Esophagus muscularis mucosa (tissue), 4 donors: ENCODE measurements around the gene TRAF3. TPM values are rescaled to one million over a fixed set of nuclear protein-coding genes. Genes with fewer than 3 reads are reported as not detected.

ENCODE experiments used
- DNase-seq: peaks from one replicate; pipeline ENCODE4 v3.0.0-alpha.2; 2017; ENCODE audit errors: extremely low spot score
- H3K27ac ChIP-seq, 4 donors: fragments of 200-600 bp; sonication (generic); replicated peaks in 1 of 4; 1 replicate in 3 of 4; 2 replicates in 1 of 4; pipeline ENCODE4 v1.5.1; 2016 to 2019; ENCODE audit warnings: mild to moderate bottlenecking in 1 of 4
- H3K27me3 ChIP-seq, 4 donors: fragments of 200-600 bp; sonication (generic); one replicate each; pipeline versions ENCODE4 v1.5.1 to v1.6.0; 2016 to 2019
- H3K36me3 ChIP-seq, 4 donors: fragments of 200-600 bp; sonication (generic); one replicate each; pipeline ENCODE4 v1.5.1; 2016 to 2019
- H3K4me1 ChIP-seq, 4 donors: fragments of 200-600 bp; sonication (generic); one replicate each; pipeline ENCODE4 v1.5.1; 2016 to 2019
- H3K4me3 ChIP-seq, 4 donors: fragments of 200-600 bp; sonication (generic); 1 replicate in 2 of 4; 2 replicates in 2 of 4; pipeline ENCODE4 v1.5.1; 2016 to 2019; ENCODE audit warnings: mild to moderate bottlenecking in 4 of 4, moderate library complexity in 1 of 4
- H3K9me3 ChIP-seq, 4 donors: fragments of 200-600 bp; sonication (generic); 1 replicate in 3 of 4; 2 replicates in 1 of 4; pipeline ENCODE4 v1.5.1; 2016 to 2019
- EP300 ChIP-seq: sonication (generic); formaldehyde crosslinking; IDR thresholded peaks from one replicate; pipeline ENCODE4 v1.6.1; 2017; ENCODE audit warnings: antibody characterized with exemption
- POLR2A ChIP-seq: fragments of 450-650 bp; IDR thresholded peaks from one replicate; pipeline ENCODE4 v1.6.1; 2017; ENCODE audit warnings: antibody characterized with exemption, moderate library complexity, mild to moderate bottlenecking, low read depth
- POLR2AphosphoS5 ChIP-seq, 2 donors: sonication (generic); formaldehyde crosslinking; IDR thresholded peaks; one replicate each; pipeline ENCODE4 v1.6.1; 2017; ENCODE audit warnings: antibody characterized with exemption in 2 of 2
- WGBS: methylation state at CpG from one replicate; pipeline ENCODE4 v1.1.5; 2018; 5-methylcytosine and 5-hydroxymethylcytosine counted together
- intact Hi-C: fragments of 100-400 bp; cut with DNase I; formaldehyde crosslinking; loops from one replicate; pipeline ENCODE4 v1.15.1; 2023
- total RNA-seq, 4 donors: library from RNA; depleted of rRNA; stranded (reverse); fragments of >200 nt; gene quantifications; one replicate each; pipeline versions ENCODE4 v1.1.0 to v1.2.1, GENCODE V29; 2016
- TF ChIP-seq, protein P1 (sequence below), 3 experiments: fragments of 200-600 bp in 2 of 3; fragments of 450-650 bp in 1 of 3; sonication (generic) in 2 of 3; IDR thresholded peaks; one replicate each; pipeline ENCODE4 v1.5.1; 2017 to 2019; ENCODE audit warnings: antibody characterized with exemption in 3 of 3, mild to moderate bottlenecking in 2 of 3, moderate library complexity in 1 of 3

The TRAF3 gene
- total RNA-seq, 4 donors from 2014 or later, result 9.6 to 19.1 (median 17.5) TPM

DNA sequence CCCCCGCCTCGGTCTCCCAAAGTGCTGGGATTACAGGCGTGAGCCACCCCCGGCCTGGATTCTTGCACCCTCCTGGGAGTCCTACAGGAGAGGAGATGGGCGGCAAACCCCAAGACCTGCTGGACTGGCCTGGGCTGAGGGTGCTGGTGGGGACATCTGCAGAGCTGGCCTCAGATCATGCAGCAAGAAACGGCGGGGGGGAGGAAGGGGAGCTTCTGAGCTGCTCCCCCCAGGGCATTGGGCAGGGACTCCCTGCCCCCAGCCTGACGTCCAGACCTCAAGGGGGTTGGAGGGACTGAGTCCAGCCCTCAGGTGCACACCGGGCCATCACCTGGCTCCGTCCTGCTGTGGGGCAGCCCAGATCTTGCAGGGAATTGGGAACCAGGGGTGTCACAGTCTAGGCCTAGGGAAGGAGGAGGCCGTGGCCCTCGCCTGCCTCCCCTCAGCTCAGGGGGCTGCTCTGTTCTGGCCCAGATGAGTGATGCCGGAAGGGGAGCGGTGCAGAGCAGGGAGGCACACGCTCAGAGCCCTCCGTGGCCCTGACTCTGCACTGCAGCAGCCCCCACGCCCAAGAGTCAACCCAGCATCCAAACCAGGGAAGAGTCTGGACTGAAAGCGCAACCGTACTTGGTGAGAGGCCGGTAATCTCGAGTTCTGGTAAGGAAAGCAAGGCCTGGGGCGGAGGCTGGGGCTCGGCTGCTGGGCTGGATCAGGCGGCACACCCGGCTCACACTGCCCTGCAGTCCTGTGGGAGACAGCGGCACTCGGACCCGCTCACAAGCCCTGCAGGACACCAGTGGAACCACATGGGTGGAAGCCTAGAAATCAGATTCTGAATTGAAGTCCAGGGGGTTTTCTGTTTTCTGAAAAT, 136.3 kb downstream of the TRAF3 start:
- intact Hi-C loops, result loop anchor here (10.0 kb wide), 1 partner anchor 139 kb away; the partner anchor contains the start of gene TRAF3
- H3K27ac ChIP-seq, result no peak overlapping the region
- 78% methylated on average over 16 of the region's 28 CpGs for WGBS
- H3K4me3 ChIP-seq, result no peak overlapping the region
- TF ChIP-seq POLR2A (no peak), POLR2AphosphoS5 (IDR thresholded peaks at IDR 0.05) (no peak), EP300 (no peak)
- TF ChIP-seq, protein P1, sequence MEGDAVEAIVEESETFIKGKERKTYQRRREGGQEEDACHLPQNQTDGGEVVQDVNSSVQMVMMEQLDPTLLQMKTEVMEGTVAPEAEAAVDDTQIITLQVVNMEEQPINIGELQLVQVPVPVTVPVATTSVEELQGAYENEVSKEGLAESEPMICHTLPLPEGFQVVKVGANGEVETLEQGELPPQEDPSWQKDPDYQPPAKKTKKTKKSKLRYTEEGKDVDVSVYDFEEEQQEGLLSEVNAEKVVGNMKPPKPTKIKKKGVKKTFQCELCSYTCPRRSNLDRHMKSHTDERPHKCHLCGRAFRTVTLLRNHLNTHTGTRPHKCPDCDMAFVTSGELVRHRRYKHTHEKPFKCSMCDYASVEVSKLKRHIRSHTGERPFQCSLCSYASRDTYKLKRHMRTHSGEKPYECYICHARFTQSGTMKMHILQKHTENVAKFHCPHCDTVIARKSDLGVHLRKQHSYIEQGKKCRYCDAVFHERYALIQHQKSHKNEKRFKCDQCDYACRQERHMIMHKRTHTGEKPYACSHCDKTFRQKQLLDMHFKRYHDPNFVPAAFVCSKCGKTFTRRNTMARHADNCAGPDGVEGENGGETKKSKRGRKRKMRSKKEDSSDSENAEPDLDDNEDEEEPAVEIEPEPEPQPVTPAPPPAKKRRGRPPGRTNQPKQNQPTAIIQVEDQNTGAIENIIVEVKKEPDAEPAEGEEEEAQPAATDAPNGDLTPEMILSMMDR (IDR thresholded peaks at IDR 0.05), result no peak
- H3K4me1 ChIP-seq, result no peaks in the 10 kb centered on the region
- H3K36me3 ChIP-seq, result no peaks in the 10 kb centered on the region
- H3K9me3 ChIP-seq, result no peaks in the 10 kb centered on the region
- no peak for DNase-seq
- H3K27me3 ChIP-seq, result no peaks in the 10 kb centered on the region

DNA sequence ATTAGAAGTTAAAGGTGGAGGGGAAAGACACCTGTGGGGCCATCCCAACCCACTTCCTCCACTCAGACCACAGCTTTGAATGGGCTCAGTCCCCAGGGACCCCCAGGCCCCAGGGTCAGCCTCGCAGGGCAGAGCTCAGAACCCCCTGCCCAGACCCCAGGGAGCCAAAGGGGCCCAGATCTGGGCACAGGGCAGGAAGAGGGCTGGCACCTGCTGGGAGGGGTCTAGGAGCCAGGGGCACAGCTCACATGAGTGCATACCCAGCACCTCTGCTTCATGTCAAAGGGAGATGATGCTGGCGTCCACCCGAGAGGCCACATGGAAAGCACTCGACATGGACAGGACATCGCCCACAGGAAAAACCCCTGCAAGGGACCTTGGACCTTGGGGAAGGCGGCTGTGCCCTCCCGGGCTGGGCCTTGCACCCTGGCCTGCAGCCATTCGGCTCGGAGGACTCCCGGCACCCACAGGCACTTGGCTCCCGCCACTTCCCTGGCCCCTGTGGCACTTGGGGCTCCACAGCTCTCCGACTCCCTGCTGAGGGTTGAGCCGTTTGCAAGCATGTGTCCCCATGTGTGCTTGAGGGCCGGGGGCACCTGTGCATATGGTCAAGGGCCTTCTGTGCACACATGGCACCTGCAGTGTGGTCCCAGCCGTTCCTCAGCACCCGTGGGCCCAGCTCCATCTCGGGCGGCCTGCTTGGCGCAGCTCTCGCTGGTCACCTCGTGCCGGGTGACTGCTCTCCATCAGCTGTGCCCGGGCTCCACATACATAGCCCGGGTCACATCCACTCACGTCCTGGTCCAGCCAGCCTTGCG, 137.4 kb downstream of the TRAF3 start:
- no peaks in the 10 kb centered on the region for H3K27me3 ChIP-seq
- H3K4me1 ChIP-seq, result no peaks in the 10 kb centered on the region
- no peak overlapping the region for H3K4me3 ChIP-seq
- no peaks in the 10 kb centered on the region for H3K36me3 ChIP-seq
- 87% methylated on average over 10 of the region's 26 CpGs for WGBS
- no peak for DNase-seq
- no peak overlapping the region for H3K27ac ChIP-seq
- intact Hi-C loops, result loop anchor here (5.0 to 10.0 kb wide), 2 partner anchors 140 to 392 kb away; partner anchors contain the start of gene TRAF3
- H3K9me3 ChIP-seq, result no peaks in the 10 kb centered on the region
- TF ChIP-seq POLR2AphosphoS5 (IDR thresholded peaks at IDR 0.05) (no peak), EP300 (no peak)
- TF ChIP-seq, protein P1 (IDR thresholded peaks at IDR 0.05), result no peak

DNA sequence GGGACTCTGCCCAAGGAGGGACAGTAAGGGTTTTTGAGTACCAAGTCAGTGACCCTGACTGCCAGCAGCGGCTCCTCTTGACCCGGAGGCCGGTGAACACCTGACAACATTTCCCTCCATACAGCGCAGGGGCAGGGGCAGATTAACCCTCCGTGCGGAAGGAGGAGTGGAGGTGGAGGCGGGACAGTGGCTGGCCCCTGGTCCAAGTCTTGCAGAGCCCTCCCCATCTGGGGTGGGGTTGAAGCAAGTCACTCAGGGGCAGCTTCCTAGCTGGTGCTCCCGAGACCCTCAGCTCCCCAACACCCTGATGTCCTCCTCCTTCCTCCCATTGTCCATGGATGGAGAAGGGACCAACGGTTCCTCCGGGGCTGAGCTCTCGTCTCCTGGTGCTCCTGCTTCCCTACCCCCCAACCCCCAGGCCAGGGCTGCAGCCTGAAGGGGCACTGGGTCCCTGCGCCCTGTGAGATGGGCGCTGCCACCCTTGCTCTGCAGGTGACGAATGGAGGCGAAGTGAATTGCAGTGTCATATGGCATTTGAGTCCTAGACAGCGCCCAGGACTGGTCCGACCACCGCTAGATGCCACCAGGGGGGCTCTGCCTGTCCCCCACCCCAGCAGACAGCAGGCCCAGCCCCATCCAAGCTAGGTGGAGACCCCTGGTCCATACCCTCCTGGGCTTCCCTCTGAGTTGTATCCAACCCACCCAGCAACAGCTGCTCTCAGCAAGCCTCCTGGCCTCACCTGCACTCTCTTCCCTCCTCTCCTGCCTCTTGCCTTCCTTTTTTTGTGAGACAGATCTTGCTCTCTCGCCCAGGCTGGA, 138.3 kb downstream of the TRAF3 start:
- H3K9me3 ChIP-seq, result no peaks in the 10 kb centered on the region
- 82% methylated on average over 13 of the region's 19 CpGs for WGBS

More for the DNA sequence above, 138.3 kb downstream of the TRAF3 start:
- Histone ChIP-seq H3K27me3 (peaks cover 0 to 5% (median 0%) of the 10 kb centered on the region in 4 donors), H3K27ac (no peak overlapping the region), H3K36me3 (no peaks in the 10 kb centered on the region), H3K4me3 (no peak overlapping the region), H3K4me1 (no peaks in the 10 kb centered on the region)
- DNase-seq, result no peak
- intact Hi-C loops, result loop anchor here (5.0 to 10.0 kb wide), 2 partner anchors 141 to 393 kb away; partner anchors contain the start of gene TRAF3
- TF ChIP-seq EP300 (no peak), POLR2A (no peak)
- TF ChIP-seq, protein P1 (IDR thresholded peaks at IDR 0.05), result no peak
